GM18870 (cell line): ENCODE data around the gene ZMAT5.

ENCODE experiments used
- ATAC-seq: cut with Tn5 transposase; IDR thresholded peaks from one replicate; pipeline ENCODE4 v1.9.1; 2021; ENCODE audit warnings: moderate library complexity; ENCODE audit not compliant: unreplicated experiment

Gene ZMAT5

DNA sequence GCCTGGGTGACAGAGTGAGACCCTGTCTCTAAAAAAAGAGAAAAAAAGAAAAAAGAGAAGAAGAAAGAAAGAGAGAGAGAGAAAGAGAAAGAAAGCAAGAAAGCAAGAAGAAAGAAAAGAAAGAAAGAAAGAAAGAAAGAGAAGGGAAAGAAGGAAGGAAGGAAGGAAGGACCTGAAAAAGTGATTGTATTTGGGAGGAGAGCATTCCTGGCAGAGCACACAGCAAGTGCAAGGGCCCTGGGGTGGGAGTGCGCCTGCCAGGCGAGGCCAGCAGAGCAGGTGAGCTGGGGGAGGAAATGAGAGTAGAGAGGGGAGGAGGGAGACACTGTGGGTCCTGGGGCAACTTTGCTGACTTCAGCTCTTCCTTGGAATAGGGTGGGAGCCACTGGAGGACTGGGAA is 54.7 kb downstream of the ZMAT5 start:
- ATAC-seq = no peak

DNA sequence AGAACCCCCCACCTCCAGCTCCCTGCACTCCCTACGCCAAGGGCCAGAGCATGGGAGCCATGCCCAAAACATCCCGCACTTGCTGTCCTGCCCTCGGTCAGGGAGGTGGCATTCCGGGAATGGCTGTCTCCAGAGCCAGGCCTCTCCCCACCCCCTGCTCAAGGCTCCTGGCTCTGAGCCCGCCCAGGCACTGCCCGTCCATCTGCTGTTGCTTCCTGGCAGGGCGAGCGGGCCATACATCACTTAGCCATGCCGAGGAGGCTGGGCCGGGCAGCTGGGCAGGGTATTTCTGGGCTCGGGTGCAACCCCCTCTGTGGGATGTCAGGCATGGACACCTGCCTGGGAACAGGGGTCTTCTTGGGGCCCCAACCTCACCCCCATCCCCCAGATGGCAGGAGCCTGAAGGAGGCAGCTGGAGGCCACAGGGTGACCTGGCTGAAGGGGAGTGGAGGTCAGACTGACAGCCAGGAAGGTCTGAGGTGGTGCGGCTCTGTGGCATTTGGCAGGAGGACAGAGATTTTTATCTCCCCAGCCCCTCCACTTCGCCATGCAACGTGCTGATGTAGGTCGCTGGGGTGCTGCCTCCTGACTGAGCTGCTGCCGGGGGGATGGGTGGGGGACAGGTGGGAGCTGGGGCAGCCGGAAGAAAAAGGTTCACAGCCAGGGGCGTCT is 55.7 kb downstream of the ZMAT5 start:
- no peak for ATAC-seq

DNA sequence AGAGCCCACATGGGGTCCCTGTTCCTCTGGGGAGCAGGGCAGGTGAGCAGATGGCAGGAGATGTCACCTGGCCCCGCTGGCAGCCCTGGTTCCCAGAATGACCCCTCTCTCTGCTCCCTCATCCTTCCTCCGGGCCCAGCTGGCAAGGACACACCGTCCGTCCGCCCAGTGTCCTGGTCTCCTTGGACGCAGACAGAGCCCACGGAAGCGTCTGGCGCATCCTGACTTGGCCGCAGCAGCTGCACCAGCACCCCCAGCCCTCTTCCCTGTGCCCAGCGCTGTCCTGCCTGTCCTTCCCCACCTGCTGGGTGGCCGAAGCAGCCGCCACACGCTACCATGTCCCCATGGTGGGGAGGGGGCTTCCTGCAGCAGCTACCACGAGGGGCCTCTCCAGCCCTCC is 56.6 kb downstream of the ZMAT5 start:
- ATAC-seq = no peak

DNA sequence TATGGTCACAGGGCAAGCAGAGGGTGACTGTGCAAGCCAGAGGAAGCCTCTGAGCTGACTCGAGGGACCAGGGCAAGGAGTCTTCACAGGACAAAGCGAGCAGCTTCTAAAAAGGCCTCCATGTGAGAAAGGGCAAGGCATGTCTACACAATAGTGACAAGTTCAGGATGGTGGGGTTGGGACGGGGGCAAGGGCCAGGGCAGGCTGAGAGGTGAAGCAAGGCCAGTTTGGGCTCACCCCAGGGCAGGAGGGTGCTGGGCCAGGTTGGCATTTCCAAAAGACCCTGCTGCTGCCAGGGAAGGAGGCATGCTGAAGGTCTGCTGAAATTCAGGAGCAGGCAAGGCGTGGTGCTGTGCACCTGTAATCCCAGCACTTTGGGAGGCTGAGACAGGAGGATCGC is 59.3 kb downstream of the ZMAT5 start:
- no peak for ATAC-seq

DNA sequence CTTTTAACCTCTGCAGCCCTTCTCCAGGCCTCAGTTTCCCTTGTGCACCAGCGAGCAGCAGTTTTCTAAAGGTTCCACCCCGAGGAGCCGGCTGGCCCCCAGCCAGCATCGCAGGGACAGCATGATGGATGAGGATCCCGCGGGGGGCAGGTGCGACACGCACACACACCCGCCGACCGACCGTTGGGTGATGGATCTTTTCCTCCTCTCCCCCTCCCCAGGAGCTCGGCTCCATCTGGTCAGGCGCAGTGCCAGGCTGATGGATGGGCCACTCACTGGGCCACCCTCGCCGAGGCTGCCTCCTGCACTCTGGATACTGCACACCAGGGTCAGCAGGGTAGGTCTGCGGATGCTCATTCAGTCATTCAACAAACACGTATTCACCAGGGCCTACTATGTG is 59.8 kb downstream of the ZMAT5 start:
- ATAC-seq = no peak

DNA sequence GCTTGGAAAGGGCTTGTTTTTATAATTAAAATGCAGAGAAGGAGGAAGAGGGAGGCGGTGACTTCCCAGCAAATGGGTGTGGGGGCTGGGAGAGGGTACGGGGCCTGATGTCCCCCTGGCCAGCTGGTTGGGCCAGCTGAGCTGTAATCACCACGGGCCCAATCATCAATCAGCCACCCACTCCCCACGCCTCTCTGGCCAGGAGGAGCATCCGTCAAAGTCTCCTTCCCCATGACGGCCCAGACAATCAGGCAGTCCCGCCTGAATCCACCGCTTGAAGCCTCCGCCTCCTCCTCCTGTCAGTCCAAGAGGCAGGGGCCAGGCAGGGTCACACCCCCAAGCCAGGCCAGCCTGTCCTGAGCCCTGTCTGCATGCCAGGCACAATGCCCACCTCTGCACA is 60.3 kb downstream of the ZMAT5 start:
- no peak for ATAC-seq

DNA sequence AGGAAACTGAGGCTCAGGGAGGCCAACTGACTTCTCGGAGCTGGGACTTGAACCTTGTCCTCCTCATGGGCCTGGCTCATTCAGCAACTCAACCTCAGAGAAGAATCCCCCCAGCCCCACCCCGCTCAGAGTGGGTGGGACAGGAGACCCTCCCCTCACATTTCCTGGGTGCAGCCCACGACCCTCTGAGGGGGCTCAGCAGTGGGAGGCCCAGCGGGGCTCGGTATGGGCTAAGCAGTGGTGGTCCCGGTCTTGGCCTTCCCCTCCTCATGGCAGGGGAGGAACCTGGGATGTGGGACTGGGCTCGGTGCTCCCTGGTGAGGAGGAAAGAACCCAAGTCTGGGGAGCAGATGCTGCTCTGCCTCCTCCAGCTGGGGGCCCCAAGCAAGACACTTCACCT is 61.2 kb downstream of the ZMAT5 start:
- no peak for ATAC-seq

DNA sequence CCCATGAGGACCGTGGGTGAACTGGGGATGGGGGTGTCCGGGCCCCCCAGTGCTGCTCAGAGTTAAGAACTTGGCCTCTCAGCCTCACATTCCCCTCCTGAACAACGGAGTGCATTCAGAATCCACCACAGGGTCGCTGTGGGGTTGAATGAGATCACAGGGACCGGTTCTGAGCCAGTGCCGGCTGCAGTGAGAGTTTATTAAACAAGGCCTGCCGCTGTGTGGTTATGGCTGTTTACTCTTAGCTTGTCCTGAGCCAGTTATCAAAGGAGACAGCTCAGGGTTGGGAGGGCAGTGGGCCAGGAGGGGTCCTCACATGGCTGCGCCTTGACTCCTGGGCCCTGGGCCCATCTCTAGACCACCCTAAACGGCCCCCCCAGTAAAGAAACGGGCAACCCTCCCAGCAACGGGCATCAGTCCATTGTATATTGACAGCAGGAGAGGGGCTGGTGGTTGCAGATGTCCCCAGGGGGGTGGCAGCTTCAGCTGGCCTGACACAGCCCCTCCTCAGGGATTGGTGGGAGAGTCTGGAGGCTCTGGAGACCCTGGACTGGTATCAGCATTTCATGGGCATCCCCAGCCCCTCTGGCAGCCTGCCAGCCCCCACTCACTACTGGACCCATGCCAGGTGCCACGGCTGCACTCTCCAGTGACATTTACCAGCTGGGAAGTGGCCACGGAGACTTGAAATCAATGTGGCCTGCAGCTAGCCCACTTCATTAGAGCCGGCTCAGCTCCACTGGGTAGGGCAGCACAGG is 62.1 kb downstream of the ZMAT5 start:
- ATAC-seq = no peak

DNA sequence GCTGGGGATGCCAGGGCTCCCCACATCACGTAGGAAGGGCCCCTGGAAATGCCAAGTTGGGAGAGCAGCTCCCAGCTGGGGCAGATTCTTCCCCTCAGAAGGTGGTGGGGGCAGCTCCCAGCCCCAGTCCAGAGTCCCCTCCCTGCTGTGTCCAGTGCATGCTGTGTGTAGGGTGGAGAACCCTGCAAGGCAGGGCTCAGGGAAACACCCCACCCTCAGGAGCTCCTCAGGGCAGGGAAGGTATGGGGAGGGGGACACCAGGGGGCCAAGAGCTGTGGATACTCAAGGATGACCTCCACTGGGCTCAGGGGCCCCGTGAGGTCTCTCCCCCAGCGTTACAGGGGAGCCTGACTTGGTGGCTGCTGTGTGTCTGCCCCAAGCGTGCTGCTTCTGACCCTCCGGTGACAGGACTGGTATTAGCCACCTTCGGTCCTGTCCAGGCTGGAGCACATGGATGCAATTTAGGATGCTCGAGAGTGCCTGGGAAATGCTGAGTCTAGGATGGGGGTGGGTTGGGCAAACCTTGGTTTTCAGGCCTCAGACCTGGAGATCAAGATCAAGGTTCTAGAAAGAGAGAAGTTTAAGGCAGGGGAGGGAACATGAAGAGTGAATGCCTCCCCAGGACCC is 63.1 kb downstream of the ZMAT5 start:
- no peak for ATAC-seq

DNA sequence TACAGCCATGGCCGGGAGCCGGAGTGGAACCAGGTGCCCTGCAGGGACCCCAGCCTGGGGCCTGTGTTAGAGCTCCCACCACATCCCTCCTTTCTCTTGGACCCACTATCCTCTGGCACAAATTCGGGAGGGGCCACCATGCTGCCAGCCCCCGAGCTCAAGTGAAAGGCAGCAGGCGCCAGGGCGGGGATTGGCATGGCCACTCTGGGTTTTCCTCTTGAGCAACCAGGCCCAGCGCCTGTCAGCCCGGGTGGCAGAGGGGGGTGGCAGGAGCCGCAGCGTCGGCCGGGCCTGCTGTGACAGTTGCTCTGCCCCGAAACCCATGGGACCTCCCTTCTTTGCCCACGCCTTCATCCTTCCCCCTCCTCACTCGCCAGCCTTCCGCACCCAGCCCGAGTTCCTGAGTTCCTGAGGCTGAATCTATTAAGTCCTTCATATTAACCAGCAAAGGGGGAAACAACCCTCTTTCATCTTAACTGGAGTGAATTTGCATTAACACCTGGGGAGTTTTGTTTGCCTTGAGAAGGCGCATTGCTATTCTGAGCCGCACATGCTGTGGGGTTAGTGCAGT is 63.8 kb downstream of the ZMAT5 start:
- ATAC-seq = no peak

DNA sequence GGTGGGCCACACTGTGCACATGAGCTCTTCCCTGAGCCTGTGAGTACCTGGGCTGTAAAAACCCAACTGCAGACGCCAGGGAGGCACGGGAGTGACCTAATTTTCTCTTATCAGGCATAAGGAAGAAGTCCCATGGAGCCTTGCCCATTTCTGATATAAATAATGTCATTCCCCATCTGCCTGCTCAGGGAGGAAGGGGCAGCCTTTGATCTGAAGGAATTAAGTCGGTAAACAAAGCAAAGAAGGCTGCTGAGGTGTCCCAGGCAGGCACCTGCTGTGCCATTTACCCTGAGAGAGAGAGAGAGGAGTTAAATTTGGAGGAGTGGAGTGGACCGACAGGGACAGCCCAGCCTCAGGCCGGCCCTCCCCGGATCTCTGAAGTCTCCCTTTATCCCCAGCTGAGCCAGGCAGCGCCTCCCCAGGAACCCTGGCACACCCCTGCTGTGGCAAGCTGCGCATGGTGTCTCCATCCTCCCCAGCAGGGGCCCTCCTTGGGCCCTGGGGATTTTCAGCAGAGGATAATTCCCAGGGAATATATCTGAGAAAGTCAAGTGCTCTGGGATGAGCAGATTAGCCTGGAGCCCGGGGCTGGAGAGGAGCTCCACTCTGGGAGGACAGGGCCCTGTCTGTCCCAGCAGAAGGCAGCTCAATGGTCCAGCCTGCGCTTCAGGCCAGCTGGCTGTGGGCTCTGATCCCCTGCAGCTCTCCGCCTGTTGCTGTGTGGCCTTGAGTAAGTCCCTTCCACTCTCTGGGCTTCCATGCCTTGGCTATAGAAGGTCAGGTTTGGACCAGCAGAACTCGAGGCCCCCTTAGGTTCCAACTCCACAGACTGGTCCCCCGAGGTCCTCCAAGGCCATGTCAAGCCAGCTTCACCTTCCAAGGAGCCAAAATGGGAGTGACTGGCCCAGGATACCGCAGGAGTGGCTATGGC is 64.5 kb downstream of the ZMAT5 start:
- no peak for ATAC-seq

DNA sequence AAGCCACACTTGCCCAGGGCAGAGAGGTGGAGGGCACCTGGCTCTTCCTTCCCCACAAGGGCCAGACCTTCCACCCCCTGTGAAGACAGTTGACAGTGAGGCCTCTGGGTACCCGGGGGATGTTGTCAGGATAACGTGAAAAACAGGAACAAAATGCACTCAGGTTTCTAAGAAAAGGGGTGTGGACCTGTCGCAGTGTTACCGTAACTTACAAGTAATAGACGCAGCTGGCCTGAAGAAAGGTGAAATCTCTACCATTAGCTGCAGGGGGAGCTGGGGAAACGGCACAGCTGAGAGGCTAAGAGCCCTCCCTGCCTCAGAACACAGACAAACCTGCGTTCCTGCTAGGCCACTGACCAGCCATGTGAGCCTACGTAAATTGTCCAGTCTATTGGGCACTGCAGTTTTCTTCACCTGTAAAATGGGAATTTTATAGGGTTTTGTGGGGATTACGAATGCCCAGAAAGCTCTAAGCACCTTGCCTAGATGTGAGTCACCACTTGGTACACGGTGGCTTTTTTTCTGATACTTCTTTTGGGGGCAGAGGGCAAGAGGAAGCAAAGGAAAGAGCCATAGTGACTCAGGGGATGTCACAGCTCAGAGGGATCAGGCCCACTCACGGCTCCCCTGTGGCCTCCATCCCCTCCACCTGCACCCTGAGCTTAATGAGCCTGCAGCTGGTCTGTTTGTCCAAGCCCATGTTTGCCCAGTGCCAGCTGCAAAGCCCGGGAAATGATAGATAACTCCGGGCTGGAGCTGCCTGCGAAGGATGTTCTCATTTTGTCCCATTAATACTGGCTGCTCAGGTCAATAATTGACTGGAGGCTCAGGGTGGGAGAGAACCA is 65.4 kb downstream of the ZMAT5 start:
- ATAC-seq = no peak

DNA sequence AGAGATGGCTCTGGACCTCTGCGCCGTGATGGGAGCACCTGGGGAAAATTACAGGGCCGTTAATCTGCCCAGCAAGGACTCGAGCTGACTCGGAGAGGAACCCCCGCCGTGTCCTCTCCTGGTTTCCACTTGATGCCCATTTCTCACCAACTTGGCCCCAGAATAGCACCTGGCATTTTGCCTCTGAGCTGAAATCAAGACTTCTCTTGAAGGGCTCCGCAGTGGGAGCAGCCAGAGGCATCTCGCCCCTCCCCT is 66.0 kb downstream of the ZMAT5 start:
- ATAC-seq = no peak

DNA sequence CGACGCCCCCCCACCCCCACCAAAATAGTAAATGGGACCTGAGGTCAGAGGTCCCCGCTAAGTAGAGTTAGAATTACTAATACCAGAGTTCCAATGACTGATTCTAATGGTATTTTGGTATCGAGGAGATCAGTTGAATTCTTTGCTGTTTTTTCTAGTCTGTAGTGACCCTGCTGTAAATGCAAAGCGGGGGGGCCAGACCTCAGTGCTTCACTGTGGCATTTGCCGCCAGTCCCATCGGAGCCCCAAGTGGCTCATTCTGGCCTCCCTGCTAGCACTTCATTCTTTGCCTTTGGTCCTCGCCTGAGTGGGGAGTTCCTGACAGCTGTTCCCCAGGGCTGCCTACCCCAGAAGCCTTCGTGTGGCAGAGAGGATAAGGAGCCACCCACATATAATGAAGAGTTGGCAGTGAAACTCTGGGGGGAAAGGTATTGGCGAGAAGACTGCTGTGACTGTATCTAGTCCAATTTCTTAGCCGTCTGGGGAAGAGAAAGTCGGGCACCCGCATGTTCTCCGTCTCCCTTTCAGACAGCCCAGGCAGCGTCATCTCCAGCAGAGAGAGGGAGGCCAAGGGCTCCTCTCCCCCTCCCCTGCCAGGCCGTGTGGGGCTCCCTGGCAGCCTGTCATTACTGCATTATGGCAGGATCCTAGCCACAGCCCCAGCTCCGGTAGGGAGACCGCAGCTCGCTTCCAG is 66.5 kb downstream of the ZMAT5 start:
- ATAC-seq = no peak

DNA sequence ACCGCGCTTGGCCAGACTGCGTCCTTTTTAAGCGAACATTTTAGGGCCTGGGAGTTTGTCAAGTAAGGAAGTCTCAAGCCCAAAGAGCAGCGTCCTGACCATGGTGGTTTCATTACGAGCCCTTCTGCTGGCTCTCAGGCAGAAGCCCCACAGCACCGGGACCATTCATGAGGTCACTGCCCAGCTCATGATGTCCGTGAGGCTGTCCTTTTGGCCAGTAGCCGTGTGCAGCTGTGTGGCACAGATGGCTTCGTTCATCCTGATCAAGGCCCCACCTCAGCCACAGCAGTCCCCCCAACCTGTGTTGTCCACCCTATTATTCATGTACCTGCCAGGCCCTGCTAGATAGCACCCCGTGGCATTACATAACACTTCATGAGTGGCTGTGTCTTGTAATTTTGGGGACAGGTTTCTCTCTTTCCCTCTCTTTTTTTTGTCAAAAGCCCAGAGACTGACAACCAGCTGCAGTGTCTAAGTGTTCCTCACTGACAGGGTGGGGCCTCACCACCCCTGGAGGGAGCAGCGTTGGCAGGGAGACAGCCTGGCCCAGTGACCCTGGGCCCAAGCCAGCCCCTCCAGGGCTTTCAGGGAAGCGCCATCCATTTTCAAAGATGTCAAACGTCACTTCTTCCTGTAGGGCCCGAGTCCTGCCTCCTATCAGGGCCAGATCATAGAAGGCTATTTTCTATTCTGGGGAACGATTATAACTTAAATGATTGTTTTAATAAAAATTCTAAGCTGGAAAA is 68.8 kb downstream of the ZMAT5 start:
- ATAC-seq = no peak

DNA sequence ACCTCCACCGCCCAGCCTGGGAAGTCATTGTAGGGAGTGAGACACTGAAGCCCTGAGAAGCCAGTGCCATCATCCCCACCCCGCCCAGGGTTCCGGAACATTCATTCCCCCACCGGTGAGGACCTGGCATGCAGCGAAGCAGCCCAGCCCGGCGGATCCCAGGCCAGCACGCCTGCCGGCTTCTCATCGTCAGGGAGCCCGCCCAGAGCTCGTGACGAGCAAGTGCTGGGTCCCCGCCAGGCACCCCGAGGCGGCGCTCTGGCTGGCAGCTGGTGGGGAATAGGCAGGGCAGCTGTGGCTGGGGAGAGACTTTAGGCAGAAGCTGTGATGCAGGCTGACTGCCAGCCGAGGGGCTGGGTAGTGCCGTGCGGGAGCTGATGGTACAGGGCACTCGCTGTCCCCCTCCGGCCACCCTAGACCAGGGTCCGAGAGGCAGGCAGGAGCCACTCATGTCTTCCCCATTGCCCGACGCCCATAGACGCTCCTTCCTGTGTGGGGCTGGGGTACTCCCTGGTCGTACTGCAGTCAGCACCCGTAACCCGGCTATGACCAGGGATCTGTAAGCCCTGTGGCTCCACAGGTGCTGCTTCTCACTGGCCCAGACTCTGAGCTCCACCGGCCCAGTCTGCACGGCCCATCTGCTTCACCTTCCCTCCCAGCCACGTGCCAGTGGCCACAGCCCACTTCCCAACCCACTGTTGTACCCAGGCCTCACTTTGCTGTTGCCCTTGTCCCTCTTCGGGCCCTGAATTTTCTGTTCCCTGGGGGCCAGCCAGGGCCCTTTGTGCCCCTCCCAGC is 71.5 kb downstream of the ZMAT5 start:
- ATAC-seq = no peak

DNA sequence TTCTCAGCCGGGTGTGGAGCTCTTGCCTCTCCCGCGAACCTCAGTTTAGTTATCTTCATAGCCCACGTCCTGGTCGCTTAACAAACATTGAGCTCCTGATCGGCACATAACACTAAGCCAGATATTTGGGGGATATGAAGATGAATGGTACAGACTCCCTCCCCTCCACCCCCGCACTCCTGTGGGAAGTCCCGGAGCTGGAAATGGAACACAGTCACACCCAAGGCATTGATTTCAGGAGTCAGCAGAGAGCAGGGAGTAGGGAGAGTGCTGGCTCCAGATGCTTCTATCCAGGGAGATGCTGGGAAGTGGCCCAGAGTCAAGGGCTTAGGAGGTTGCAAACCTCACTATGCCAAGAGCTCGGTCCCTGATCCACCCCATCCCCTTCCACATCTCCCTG is 73.1 kb downstream of the ZMAT5 start:
- ATAC-seq = no peak

DNA sequence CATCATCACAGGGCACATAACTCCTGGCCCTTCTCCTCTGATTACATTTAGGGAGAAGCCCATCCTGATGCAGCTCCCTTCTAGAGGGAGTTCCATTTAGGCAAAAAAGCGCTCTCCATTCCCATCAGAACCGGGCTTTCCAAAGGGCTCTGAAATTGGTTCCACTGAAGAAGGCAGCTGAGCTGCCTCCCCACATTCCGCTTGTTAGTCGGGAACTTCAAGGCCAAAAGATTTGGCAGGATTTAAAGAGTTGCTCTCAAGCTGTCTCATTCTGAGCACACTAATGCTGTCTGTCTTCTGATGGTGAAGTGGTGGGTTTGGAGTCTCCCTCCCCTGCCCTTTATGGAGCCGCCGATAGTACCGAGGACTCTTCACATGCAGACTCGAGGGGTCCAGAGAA is 73.6 kb downstream of the ZMAT5 start:
- ATAC-seq = no peak
